Measurements from ENCODE around the gene PSME1.

- TF ChIP-seq, protein P1, sequence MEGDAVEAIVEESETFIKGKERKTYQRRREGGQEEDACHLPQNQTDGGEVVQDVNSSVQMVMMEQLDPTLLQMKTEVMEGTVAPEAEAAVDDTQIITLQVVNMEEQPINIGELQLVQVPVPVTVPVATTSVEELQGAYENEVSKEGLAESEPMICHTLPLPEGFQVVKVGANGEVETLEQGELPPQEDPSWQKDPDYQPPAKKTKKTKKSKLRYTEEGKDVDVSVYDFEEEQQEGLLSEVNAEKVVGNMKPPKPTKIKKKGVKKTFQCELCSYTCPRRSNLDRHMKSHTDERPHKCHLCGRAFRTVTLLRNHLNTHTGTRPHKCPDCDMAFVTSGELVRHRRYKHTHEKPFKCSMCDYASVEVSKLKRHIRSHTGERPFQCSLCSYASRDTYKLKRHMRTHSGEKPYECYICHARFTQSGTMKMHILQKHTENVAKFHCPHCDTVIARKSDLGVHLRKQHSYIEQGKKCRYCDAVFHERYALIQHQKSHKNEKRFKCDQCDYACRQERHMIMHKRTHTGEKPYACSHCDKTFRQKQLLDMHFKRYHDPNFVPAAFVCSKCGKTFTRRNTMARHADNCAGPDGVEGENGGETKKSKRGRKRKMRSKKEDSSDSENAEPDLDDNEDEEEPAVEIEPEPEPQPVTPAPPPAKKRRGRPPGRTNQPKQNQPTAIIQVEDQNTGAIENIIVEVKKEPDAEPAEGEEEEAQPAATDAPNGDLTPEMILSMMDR (optimal IDR thresholded peaks at IDR 0.05 in 1 of 3, IDR thresholded peaks at IDR 0.05 in 1 of 3, conservative IDR thresholded peaks at IDR 0.05 in 1 of 3; ENCODE audit: extremely low read depth in 1 of 3, insufficient read depth in 2 of 3, low read length in 3 of 3): no peak
- TF ChIP-seq EZH2 (IDR thresholded peaks at IDR 0.05; ENCODE audit: low read length): no peak
Observed at GRCh38 chr14:24150061-24150460, 14.1 kb downstream of the PSME1 start.

Data from keratinocyte (primary cell).